Fibroblast of skin of right biceps (primary cell): ENCODE measurements around the gene GALNT14.

ENCODE experiments used
- DNase-seq: peaks from one replicate; pipeline ENCODE4 v3.0.0-alpha.2; 2013

GALNT14 gene

GRCh38 chr2:30877833-30878232, 260.4 kb downstream of the GALNT14 start:
- no peak for DNase-seq

- no peak for DNase-seq
Measured at GRCh38 chr2:30872797-30873196, 265.4 kb downstream of the GALNT14 start.

- DNase-seq: no peak
Measured at GRCh38 chr2:30871980-30872789, 266.1 kb downstream of the GALNT14 start.

- no peak for DNase-seq
Measured at GRCh38 chr2:30871440-30871839, 266.8 kb downstream of the GALNT14 start.

GRCh38 chr2:30869988-30870387, 268.3 kb downstream of the GALNT14 start:
- DNase-seq: no peak

GRCh38 chr2:30867385-30867784, 270.9 kb downstream of the GALNT14 start:
- no peak for DNase-seq

- DNase-seq: no peak
Measured at GRCh38 chr2:30866974-30867373, 271.3 kb downstream of the GALNT14 start.

GRCh38 chr2:30865892-30866681, 272.2 kb downstream of the GALNT14 start:
- no peak for DNase-seq

GRCh38 chr2:30865243-30865642, 273.0 kb downstream of the GALNT14 start:
- DNase-seq: no peak

- DNase-seq: peak; percentile 78
Measured at GRCh38 chr2:30862054-30862651, 276.1 kb downstream of the GALNT14 start.

- no peak for DNase-seq
Measured at GRCh38 chr2:30860726-30861125, 277.5 kb downstream of the GALNT14 start.
